ENCODE results near the gene RPRD2. TPM values are rescaled to one million over a fixed set of nuclear protein-coding genes. Genes with fewer than 3 reads are reported as not detected.

RPRD2 gene
- total RNA-seq, 1 experiment from 2014 or later = 36.2 TPM

DNA sequence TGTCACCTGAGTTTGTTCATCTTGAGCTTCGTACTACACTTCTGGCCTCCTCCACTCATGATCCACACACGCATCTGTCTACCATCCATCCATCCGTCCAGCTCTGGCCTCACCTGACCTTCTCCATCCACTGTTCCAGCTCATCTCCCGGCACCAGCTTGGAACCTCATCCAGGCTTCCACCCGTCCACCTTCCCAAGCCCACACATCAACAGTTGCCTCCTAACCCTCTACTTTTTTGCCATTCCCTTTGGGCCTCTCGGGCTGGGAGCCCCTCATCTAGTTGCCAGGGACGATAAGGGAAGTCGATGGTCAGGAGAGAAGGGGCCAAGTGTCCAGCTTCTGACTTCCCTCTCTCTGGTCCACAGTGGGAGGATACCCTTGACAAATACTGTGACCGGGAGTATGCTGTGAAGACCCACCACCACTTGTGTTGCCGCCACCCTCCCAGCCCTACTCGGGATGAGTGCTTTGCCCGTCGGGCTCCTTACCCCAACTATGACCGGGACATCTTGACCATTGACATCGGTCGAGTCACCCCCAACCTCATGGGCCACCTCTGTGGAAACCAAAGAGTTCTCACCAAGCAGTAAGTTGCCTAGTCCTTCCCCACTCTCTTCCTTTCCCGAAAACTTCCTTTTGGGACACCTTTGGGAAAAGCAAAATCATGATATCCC, 148.2 kb downstream of the RPRD2 start:
- no TSS peak for BruUV-seq (replicated peaks)
- intact Hi-C loops (cut with micrococcal nuclease; ENCODE audit: unreplicated experiment) = no loop called here
- TF ChIP-seq EZH2 (IDR thresholded peaks at IDR 0.05; ENCODE audit: low read depth) (no peak), CTCF (conservative IDR thresholded peaks at IDR 0.05) (no peak)
- no peaks in the 10 kb centered on the region for H3K9me3 ChIP-seq (ENCODE audit: insufficient read depth, low read depth)
- CTCF ChIA-PET = no interaction called here
- H3F3A ChIP-seq (ENCODE audit: insufficient read depth, low read depth) = peaks cover 9% of the 10 kb centered on the region
- no peaks in the 10 kb centered on the region for H3K36me3 ChIP-seq (ENCODE audit: low read depth)
- no peaks in the 10 kb centered on the region for H3K79me2 ChIP-seq (ENCODE audit: low read depth)
- H3K27ac ChIP-seq = no peak overlapping the region
- no peaks in the 10 kb centered on the region for H4K20me1 ChIP-seq (ENCODE audit: insufficient read depth)
- no peak overlapping the region for H3K4me3 ChIP-seq
- H3K9me2 ChIP-seq (ENCODE audit: insufficient read depth) = no peaks in the 10 kb centered on the region
- H3K4me1 ChIP-seq (replicated peaks; ENCODE audit: insufficient read depth) = peaks cover 32% of the 10 kb centered on the region
- no peaks in the 10 kb centered on the region for H3K27me3 ChIP-seq (ENCODE audit: insufficient read depth, low read depth)
- H2AFZ ChIP-seq = no peak overlapping the region
- H3K4me2 ChIP-seq = no peak overlapping the region
- POLR2A ChIA-PET (ENCODE audit: unreplicated experiment) = no interaction called here
- no peak for DNase-seq

DNA sequence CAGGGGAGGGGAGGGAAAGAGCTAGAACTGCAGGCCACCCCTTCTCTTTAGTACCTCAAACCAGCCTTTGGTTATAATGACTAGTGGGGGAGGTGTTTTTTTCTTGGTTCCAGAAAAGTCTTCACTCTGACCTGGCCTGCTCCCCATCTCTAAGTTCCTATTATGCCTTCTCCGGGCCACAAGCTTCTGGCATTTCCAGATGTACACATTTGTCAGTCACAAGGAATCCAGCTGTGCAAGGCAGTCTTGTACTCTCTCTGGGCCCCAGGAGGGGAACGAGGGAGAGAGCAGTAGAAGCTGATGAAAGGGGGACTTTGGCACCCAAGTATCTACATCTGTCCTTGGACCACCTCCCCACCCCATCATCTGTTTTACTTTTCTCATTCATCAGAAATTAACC, 148.9 kb downstream of the RPRD2 start:
- ChIA-PET POLR2A (ENCODE audit: unreplicated experiment) (interaction anchor here (1.0 kb wide), 1 partner anchor 494 kb away, joined by 4 read pairs; the partner anchor contains the start of gene MINDY1), CTCF (interaction anchor here (0.5 to 1.0 kb wide), 2 partner anchors 20 to 443 kb away, joined by 4 to 7 read pairs; no protein-coding TSS in a partner anchor)
- Histone ChIP-seq H2AFZ (no peak overlapping the region), H3K36me3 (ENCODE audit: low read depth) (no peaks in the 10 kb centered on the region), H3K4me3 (no peak overlapping the region), H3K79me2 (ENCODE audit: low read depth) (no peaks in the 10 kb centered on the region), H3K9me3 (ENCODE audit: insufficient read depth, low read depth) (no peaks in the 10 kb centered on the region), H3K4me2 (0 out of 2 replicates have a peak overlapping the region, but pooled peaks have one; percentile 40), H3K4me1 (replicated peaks; ENCODE audit: insufficient read depth) (peaks cover 27% of the 10 kb centered on the region), H3F3A (ENCODE audit: insufficient read depth, low read depth) (peaks cover 9% of the 10 kb centered on the region), H3K27me3 (ENCODE audit: insufficient read depth, low read depth) (no peaks in the 10 kb centered on the region), H4K20me1 (ENCODE audit: insufficient read depth) (no peaks in the 10 kb centered on the region), H3K27ac (no peak overlapping the region), H3K9me2 (ENCODE audit: insufficient read depth) (no peaks in the 10 kb centered on the region)
- no peak for TF ChIP-seq CTCF (conservative IDR thresholded peaks at IDR 0.05)
- no peak for TF ChIP-seq EZH2 (IDR thresholded peaks at IDR 0.05; ENCODE audit: low read depth)
- intact Hi-C loops (cut with micrococcal nuclease; ENCODE audit: unreplicated experiment) = no loop called here
- DNase-seq = no peak
- no TSS peak for BruUV-seq (replicated peaks)

DNA sequence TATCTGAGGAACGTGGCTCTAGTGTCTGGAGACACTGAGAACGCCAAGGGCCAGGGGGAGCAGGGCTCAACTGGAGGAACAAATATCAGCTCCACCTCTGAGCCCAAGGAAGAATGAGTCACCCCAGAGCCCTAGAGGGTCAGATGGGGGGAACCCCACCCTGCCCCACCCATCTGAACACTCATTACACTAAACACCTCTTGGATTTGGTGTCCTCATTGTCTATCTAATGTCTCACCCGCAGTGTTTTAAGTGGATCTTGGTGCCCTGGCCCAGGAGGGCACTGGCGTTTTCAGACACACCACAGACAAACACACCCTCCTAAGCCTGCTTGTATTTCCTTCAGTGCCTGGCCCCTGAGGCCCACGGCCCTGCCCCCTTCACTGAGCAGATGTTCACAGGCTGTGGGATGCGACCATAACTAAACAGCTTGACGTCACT, 149.4 kb downstream of the RPRD2 start:
- H2AFZ ChIP-seq = no peak overlapping the region
- ChIA-PET POLR2A (ENCODE audit: unreplicated experiment) (interaction anchor here (1.0 kb wide), 1 partner anchor 493 kb away, joined by 4 read pairs; the partner anchor contains the start of gene MINDY1), CTCF (interaction anchor here (0.5 to 1.0 kb wide), 2 partner anchors 19 to 442 kb away, joined by 4 to 7 read pairs; no protein-coding TSS in a partner anchor)
- H3K4me1 ChIP-seq (replicated peaks; ENCODE audit: insufficient read depth) = peaks cover 22% of the 10 kb centered on the region
- no peak for TF ChIP-seq CTCF (conservative IDR thresholded peaks at IDR 0.05)
- no peak for TF ChIP-seq EZH2 (IDR thresholded peaks at IDR 0.05; ENCODE audit: low read depth)
- H3K79me2 ChIP-seq (ENCODE audit: low read depth) = no peaks in the 10 kb centered on the region
- H3K9me2 ChIP-seq (ENCODE audit: insufficient read depth) = no peaks in the 10 kb centered on the region
- no peak for DNase-seq
- H3K36me3 ChIP-seq (ENCODE audit: low read depth) = no peaks in the 10 kb centered on the region
- H3K27ac ChIP-seq = no peak overlapping the region
- H3F3A ChIP-seq (ENCODE audit: insufficient read depth, low read depth) = peaks cover 9% of the 10 kb centered on the region
- peak overlapping the region; percentile 40 for H3K4me2 ChIP-seq
- no peaks in the 10 kb centered on the region for H3K27me3 ChIP-seq (ENCODE audit: insufficient read depth, low read depth)
- no peak overlapping the region for H3K4me3 ChIP-seq
- H3K9me3 ChIP-seq (ENCODE audit: insufficient read depth, low read depth) = no peaks in the 10 kb centered on the region
- intact Hi-C loops (cut with micrococcal nuclease; ENCODE audit: unreplicated experiment) = no loop called here
- no TSS peak for BruUV-seq (replicated peaks)
- H4K20me1 ChIP-seq (ENCODE audit: insufficient read depth) = no peaks in the 10 kb centered on the region
